Stimulated activated CD4-positive, alpha-beta T cell treated with anti-CD3 and anti-CD28 coated beads, Interleukin-1b, Interleukin-23, amount 100 ng/mL, for 24 hours (primary cell): ENCODE measurements around the gene PLCL2.
"Not testable (repeated sequence)": the region's sequence is repeated elsewhere in the genome, so short reads cannot be mapped to it uniquely, and the experiment has no call there.

Source experiments
- DNase-seq, 4 experiments: peaks; one replicate each; pipeline ENCODE4 v3.0.0-alpha.2; 2020; ENCODE audit warnings: low read depth in 4 of 4, low spot score in 1 of 4

PLCL2 gene

GRCh38 chr3:17070161-17070959, 185.6 kb downstream of the PLCL2 start:
- no peak for DNase-seq

GRCh38 chr3:17074559-17074958, 189.8 kb downstream of the PLCL2 start:
- DNase-seq = no peak

GRCh38 chr3:17075358-17075757, 190.6 kb downstream of the PLCL2 start:
- DNase-seq = no peak

GRCh38 chr3:17075907-17076306, 191.2 kb downstream of the PLCL2 start:
- no peak for DNase-seq

GRCh38 chr3:17076940-17077605, 192.3 kb downstream of the PLCL2 start:
- DNase-seq = no peak

GRCh38 chr3:17077606-17078005, 192.9 kb downstream of the PLCL2 start:
- no peak for DNase-seq

GRCh38 chr3:17078926-17079465, 194.2 kb downstream of the PLCL2 start:
- no peak for DNase-seq

- no peak for DNase-seq
Observed at GRCh38 chr3:17079933-17080332, 195.2 kb downstream of the PLCL2 start.

GRCh38 chr3:17081520-17081919, 196.8 kb downstream of the PLCL2 start:
- no peak for DNase-seq

- no peak for DNase-seq
Observed at GRCh38 chr3:17087509-17087908, 202.8 kb downstream of the PLCL2 start.

- no peak for DNase-seq
Observed at GRCh38 chr3:17088017-17088416, 203.3 kb downstream of the PLCL2 start.

GRCh38 chr3:17088602-17089313, 204.0 kb downstream of the PLCL2 start:
- no peak for DNase-seq

GRCh38 chr3:17089314-17089700, 204.6 kb downstream of the PLCL2 start:
- no peak for DNase-seq

- DNase-seq = no peak
Observed at GRCh38 chr3:17090280-17090983, 205.7 kb downstream of the PLCL2 start.

- no peak for DNase-seq
Observed at GRCh38 chr3:17091910-17092582, 207.3 kb downstream of the PLCL2 start.

GRCh38 chr3:17092583-17092933, 207.8 kb downstream of the PLCL2 start:
- DNase-seq = no peak

- no peak for DNase-seq
Observed at GRCh38 chr3:17094551-17094950, 209.8 kb downstream of the PLCL2 start.

- no peak for DNase-seq
Observed at GRCh38 chr3:17103579-17103978, 218.8 kb downstream of the PLCL2 start.

- not testable (repeated sequence) for DNase-seq
Observed at GRCh38 chr3:17106801-17107200, 222.0 kb downstream of the PLCL2 start.

- no peak for DNase-seq
Observed at GRCh38 chr3:17110660-17111396, 226.1 kb downstream of the PLCL2 start.
